CD1c-positive myeloid dendritic cell (primary cell): Measurements from ENCODE around the gene PLA2G2A.
"Not testable (repeated sequence)": the region's sequence is repeated elsewhere in the genome, so short reads cannot be mapped to it uniquely, and the experiment has no call there.

ENCODE experiments used
- DNase-seq: peaks from one replicate; pipeline ENCODE4 v3.0.0-alpha.2; 2016; ENCODE audit errors: extremely low spot score

PLA2G2A gene

DNA sequence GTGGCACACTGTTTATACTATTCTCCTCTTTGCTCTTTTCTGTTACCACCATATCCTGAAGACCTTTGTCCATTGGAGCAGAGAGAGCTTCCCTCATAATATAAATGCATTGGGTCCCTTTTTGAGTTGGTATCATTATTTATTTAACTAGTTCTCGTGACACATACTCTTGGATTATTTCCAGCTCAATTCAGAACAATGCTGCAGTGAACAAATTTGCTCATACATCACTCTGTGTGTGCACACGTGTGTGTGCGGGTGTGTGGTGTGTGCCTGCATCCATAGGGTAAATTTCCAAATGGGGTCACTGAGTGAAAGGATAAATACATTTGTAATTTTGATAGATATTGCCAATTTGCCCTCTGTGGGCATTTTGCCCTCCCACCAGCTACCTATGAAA lies 5.8 kb downstream of the PLA2G2A start:
- no peak for DNase-seq

DNA sequence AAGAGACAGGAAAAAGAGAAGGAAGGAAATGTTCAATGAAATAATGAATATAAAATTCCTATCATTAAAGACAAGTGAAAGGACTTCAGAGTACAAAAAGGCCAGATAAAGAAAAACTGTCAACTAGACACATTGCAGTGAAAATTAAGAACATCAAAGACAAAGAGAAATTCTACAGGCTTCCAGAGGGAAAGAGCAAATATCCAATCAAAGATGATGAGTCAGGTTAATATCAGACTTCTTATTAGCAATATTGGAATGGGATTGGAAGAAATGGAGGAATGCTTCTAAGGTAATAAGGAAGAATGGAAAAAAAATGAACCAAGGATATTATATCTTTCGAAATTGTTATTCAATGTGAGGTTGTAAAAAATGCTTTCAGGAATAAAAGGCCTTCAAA lies 7.8 kb downstream of the PLA2G2A start:
- DNase-seq, result no peak

- no peak for DNase-seq
These were observed 9.3 kb downstream of the PLA2G2A start for GRCh38 chr1:19969898-19970660.

DNA sequence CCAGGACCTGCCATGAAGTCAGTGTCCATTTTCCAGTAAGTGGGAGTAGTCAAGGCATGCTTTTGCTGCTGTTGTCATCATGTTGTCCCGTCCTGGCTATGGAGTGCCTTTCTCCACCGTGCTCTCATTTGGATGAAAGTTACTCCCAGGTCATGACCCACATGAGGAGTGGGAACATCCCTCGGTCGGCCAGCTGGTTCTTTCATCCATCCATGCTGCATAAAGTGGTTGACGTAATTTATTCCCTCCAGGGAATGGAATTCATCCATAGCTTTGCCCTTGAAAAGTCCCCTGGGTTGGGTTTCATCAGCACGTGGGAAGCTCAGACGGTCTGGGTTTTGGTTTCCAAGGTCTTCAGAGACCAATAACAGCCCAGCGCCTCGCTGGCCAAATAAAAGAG lies 11.6 kb downstream of the PLA2G2A start:
- no peak for DNase-seq

DNA sequence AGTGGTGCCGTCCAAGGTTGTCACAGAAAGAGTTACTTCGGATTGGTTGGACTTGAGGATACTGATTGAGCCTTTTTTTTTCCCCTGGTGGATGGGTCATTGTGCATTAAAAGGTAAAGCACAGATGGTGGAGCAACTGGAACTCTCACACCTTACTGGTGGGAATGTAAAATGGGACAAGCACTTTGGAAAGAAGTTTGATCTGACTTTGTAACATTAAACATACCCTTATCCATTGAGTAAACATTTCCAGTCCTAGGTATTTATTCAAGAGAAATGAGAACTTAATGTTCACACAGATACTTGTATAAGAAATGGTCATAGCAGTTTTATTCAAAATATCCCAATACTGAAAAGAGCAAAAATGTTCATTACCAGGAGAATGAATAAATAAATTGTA lies 14.9 kb downstream of the PLA2G2A start:
- no peak for DNase-seq

DNA sequence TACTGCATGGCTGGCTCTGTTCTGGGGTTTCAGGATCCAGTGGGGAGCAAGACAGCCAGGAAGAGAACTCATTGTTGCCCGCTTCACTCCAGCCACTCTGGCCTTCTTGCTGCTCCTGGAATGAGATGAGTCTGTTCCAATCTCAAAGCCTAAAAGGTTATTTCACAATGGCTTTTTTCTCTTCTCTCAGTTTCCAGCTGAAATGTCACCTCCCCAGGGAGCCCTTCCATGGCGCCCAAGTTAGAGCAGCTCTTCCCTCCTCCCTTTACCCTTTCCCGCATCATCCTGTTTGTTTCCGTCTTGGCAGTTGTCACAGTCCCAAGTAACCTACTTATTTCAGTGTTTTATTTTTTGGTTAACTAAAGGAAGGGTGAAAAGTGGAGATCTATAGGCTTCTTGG lies 15.8 kb downstream of the PLA2G2A start:
- no peak for DNase-seq

GRCh38 chr1:19960591-19960990 lies 18.8 kb downstream of the PLA2G2A start:
- no peak for DNase-seq

- DNase-seq, result no peak
These were observed 21.6 kb downstream of the PLA2G2A start for GRCh38 chr1:19957779-19958178.

DNA sequence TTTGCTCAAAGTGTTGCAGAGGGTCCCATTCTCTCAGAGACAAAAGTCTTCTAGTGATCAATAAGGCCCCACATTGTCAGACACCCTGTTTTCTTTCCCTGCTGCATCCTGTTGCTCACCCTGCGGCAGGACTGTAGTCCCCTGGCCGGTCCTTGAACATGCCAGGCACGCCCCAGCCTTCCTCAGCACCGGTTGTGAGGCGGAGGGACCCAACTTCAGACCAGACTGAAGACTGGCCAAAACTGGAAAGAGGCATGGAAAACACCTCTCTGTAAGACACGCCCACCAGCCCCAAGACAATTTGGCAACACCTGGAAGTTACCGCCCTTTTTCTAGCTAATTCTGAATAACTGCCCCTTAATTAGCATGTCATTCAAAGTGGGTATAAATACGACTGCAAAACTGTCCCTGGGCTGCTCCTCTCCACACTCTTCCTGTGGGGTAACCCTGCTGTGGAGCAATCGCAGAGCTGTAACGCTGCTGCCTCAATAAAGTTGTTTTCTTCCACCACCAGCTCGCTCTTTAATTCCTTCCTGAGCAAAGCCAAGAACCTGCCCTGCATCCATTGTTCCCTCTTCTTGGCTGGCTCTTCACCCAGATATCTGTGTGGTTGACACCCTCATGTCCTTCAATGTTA lies 23.8 kb downstream of the PLA2G2A start:
- no peak for DNase-seq

GRCh38 chr1:19954059-19954458 lies 25.4 kb downstream of the PLA2G2A start:
- no peak for DNase-seq

- no peak for DNase-seq
These were observed 30.4 kb downstream of the PLA2G2A start for GRCh38 chr1:19949016-19949415.

- no peak for DNase-seq
These were observed 32.4 kb downstream of the PLA2G2A start for GRCh38 chr1:19946971-19947370.

DNA sequence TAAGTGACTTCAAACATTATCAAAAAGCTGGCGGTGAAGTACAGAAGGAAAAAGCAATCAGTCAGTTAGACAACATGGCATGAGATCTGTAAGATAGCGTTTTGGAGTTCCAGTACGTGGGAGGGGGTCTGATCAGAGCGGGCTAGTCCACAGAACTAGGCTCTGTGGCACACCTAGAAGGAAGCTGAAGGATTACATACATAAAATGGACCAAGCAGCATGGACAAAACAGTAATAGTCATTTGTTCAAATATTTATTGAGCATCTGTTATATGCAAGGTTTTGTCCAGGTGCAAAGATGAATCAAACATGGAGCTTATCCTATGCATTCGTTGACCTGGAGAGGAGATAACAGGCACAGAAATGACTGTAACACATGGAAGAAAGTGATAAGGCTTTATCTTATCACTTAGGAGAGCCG lies 33.1 kb downstream of the PLA2G2A start:
- no peak for DNase-seq

GRCh38 chr1:19945914-19946313 lies 33.5 kb downstream of the PLA2G2A start:
- DNase-seq, result no peak

DNA sequence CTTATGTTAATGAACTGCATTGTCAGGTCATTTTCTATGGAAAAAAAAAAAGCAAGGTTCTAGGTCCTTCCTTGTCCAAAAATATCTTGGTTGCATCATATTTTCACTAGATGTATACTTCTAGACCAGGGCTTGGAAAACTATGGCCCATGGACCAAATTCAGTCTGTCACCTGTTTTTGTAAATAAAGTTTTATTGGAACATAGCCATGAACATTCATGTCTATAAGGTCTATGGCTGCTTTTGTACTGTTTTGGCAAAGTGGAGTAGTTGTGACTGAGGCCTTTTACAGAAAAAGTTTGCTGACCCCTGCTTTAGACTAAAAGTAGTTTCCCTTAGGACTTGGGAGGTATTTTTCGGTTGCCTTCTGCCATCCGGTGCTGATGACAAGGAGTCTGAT lies 36.8 kb downstream of the PLA2G2A start:
- DNase-seq, result no peak

- no peak for DNase-seq
These were observed 37.3 kb downstream of the PLA2G2A start for GRCh38 chr1:19942088-19942487.

DNA sequence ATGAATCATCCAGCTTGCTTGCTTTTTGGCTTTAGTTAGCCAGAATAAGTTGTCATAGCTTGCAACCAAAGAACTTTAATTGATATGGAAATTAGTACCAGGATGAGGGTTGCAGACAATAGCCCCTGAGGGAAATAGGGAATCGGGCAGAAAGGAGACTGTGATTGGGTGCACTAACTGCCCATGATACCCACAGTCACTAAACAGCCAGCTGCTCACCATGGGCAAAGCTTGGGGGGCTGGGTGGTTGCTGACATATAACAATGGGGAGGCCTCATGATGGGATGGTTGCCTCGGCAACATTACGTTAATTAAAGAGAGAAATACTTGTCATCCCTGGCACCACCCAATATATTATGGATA lies 38.2 kb downstream of the PLA2G2A start:
- no peak for DNase-seq

- DNase-seq, result no peak
These were observed 38.8 kb downstream of the PLA2G2A start for GRCh38 chr1:19940486-19941205.

DNA sequence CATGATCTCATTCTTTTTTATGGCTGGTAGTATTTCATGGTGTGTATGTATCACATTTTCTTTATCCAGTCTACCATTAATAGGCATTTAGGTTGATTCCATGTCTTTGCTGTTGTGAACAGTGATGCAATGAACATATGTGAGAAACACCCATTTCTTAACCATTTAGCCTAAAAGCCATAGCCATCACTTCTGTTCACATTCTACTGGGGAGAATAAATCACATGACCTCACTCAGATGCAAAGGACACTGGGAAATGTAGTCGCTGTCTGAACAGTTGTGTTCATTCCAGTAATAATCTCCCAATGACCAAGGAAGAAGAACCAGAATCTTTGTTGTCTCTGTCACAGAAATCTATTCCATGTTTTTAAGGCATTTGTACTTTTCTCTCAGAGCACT lies 40.9 kb downstream of the PLA2G2A start:
- DNase-seq, result no peak

DNA sequence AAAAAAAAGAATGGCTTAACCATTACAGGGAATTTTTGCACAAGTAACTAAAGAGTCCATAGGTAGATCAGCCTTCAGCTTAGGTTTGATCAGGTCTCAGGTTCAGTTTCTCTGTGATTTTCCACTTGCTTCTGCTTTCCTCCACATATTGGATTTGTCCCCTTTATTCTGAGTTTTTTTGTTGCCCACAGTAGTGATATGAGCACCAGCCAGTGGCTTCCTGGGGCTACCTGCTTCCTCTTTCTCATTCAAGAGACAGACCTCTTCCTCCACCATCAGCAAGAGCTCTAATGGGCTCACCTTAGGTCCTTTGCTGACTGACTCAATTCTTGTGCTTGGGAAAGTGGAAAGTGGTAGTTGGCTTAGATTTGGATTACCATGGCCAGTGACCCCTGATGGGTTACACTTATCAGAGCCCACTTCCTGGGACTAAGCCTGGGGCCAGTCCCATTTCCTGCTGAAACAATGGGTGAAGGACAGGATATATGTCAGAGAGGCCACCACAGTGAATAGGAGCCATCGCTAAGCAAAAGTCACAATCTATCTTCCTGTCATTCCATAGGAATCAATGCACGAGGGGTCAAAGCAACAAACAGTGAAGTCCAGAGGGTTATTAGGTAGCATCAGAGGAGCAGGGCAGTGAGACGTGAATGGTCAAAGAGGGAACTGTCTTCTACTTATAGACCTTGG lies 43.2 kb downstream of the PLA2G2A start:
- no peak for DNase-seq

- no peak for DNase-seq
These were observed 45.1 kb downstream of the PLA2G2A start for GRCh38 chr1:19934336-19934735.

GRCh38 chr1:19932866-19933265 lies 46.6 kb downstream of the PLA2G2A start:
- DNase-seq, result no peak

- DNase-seq, result not testable (repeated sequence)
These were observed 52.3 kb downstream of the PLA2G2A start for GRCh38 chr1:19927130-19927421.
